ENCODE results near the gene HOMER1.
A peak's percentile ranks its signal among the peaks of the same experiment; 100 is the strongest.

HOMER1 gene, protein sequence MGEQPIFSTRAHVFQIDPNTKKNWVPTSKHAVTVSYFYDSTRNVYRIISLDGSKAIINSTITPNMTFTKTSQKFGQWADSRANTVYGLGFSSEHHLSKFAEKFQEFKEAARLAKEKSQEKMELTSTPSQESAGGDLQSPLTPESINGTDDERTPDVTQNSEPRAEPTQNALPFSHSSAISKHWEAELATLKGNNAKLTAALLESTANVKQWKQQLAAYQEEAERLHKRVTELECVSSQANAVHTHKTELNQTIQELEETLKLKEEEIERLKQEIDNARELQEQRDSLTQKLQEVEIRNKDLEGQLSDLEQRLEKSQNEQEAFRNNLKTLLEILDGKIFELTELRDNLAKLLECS

DNA sequence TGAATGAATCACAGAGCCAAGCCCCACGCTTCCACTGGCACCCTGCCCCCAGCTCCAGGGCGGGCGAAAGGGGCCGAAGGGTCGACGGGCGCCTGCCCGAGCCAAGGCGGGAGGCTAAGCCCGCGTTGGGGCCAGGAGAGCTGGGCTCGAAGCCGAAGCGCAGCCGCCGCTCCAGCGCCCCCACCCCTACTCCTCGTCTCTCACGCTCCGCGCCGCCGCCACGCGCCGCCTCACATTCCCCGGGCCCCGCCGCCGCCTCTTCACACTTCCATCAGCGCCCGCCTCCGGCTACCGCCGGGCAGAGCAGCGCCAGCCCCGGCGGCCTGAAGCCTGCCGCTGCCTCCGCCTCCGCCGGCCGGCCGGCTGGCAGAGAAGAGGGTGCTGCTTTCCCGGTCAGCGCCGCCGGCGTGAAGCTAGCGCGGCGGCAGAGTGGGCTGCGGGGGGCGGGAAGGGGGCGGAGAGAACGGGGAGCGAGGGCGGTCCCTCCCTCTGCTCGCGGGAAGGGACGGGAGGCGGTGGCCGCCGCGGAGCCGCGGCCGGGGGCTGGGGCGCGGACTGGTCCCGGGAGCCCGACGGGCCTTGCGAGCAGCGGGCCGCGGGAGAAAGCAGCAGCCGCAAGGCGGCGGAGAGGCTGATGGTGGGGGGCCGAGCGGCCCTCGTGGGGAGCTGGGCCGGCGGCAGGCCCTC, at the start of gene HOMER1:
HOMER1 (minus strand) TSS at position 431 of the 687 bp plus-strand sequence. CDS start 1,360 bp downstream, outside the sequence.
- DNase-seq (ENCODE audit: low read depth, low spot score), result peak; percentile 83

DNA sequence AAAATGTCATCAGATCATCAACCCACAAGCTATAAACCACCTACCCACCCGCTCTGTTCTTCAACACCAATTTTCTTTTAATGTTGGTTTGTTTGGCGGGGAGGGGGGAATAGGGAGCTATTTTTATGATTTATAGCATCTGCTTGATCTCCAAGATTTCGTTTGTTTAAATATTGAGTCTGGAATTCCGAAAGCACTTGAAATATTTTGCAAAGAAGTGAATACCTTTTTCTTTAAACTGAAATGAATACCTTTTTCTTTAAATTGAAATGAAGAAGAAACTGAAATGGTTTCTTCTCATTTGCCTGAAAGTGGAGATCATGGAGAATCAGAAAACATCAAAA, 49.3 kb upstream of the HOMER1 start:
- no peak for DNase-seq (ENCODE audit: low read depth, low spot score)

DNA sequence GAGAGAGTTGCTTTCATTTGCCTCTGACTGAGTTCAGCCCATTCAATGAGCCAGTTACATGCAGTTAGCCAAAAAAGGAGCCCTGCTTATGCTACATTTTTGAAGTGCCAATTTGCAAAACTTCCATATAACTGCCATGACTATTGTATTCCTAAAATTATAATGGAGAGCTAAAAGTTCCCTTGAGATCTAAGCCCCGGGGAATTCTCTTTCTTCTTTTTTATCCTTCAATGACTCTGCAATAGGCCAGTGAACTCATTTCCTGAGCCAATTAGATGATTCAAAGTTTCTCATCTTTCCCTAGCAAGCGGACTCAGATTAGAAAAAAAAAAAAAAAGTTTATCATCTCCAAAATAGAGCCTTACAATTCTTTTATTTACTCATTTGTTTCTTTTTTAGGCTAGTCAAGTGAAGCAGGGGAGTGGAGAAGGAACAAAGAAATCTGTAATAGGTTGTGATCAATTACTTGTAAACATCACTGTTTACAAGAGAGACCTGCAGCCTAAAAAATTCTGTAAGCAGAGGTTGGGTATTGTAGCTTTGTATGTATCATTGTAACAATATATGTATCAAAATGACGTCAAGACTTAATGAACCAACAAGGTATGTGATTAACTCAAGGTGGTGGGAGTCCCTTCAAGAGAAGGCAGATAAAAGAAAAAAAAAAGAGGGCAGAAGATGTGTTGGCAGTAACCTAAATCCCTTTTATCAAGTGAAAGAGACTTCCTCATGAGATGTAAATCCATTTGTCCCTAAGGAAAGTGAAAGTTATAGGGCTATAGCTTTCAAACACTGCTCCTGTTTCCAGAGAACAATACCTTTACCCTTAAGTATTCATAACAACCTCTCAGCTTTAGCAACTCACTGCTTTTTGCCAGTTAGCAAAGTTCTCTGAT, 48.7 kb upstream of the HOMER1 start:
- no peak for DNase-seq (ENCODE audit: low read depth, low spot score)

DNA sequence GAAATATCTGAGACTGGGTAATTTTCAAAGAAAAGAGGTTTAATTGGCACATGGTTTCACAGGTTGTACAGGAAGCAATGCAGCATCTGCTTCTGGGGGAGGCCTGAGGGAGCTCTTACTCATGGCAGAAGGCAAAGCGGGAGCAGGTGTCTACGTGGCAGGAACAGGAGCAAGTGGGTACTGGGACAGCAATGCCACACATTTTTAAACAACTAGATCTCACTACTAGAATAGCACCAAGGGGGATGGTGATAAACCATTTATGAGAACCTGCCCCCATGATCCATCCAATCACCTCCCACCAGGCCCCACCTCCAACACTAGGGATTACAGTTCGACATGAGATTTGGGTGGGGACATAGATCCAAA, 47.6 kb upstream of the HOMER1 start:
- no peak for DNase-seq (ENCODE audit: low read depth, low spot score)

DNA sequence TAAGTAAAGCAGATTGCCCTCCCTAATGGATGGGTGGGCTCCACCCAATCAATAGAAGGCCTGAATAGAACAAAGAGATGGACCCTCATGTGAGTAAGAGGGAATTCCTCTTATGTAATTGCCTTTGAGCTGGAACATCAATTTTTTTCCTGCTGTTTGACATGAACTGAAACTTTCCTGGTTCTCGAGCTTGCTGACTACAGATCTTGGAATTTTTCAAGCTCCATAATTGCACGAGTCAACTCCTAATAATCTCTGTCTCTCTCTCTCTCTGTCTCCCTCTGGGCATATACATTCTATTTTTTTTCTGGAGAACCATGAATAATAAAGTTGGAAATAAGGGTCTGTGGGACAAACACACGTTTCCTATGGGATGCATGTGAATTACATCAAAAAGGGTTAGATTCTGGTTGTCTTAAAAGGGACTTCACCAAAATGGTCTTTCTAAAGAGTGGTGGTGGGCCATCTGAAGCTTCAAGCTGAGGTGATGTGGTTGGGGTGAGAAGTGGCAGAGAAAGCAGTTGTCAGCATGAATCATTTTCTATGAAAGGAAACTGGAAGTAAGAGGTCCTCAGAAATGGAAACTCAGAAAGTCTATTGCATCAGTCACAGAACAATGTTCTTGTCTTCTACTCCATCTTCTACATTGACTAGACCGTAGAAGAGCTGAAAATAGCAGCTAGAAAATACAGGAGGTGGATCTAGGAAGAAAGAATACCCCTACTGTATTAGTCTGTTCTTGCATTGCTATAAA, 47.0 kb upstream of the HOMER1 start:
- DNase-seq (ENCODE audit: low read depth, low spot score), result no peak

DNA sequence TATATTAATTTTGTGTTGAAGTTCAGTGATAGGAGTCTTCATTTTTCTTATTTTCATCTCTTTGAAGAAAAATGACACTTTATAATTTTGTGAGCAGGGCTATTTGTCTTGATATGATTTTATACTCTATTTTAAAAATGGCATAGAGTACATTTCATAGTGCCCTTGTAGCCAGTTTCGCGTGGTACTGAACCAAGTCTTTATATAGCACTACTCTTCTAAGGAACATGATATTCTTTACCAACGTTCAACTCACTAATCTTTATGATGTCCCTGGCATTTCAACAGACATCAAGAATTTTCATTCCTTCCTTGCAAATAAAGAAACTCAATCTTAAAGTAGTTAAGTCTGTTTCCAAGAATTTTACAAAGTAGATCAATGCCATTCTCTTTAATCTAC, 41.5 kb upstream of the HOMER1 start:
- DNase-seq (ENCODE audit: low read depth, low spot score), result no peak

DNA sequence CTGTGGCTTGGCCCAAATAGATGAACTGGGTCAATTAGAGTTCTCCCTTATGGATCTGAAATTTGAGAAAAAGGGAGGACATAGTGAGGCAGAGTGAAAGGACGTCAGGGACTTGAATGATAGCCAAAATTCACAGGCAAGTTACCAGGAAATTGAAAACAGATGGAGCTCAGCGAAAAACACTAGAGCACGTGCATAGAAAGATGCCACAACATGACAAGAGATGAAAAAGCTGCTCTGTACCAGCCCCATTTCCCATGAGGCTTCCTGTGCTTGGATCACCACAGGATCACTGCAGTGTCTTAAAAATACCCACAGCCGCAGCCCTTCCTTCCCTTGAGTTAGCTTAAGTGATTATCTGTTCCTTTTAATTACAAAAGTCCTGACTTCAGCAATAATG, 39.0 kb upstream of the HOMER1 start:
- no peak for DNase-seq (ENCODE audit: low read depth, low spot score)

DNA sequence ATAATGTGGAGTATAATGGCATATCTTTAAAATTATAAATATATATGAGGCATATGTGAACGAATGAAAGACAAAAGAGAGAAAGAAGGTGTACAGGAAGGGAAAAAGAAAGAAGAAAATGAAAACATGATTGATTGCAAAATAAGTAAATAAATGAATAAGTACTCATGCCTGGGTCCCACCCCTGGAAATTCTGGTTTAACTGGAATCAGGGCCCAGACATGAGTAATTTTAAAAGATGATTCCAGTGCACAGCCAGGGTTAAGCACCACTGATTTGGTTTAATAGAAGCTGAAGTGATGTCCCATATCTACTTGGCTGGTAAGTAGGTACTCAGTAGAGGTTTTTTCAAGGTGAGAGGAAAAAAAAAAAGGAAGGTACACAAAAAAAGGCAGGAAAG, 34.0 kb upstream of the HOMER1 start:
- DNase-seq (ENCODE audit: low read depth, low spot score), result no peak

DNA sequence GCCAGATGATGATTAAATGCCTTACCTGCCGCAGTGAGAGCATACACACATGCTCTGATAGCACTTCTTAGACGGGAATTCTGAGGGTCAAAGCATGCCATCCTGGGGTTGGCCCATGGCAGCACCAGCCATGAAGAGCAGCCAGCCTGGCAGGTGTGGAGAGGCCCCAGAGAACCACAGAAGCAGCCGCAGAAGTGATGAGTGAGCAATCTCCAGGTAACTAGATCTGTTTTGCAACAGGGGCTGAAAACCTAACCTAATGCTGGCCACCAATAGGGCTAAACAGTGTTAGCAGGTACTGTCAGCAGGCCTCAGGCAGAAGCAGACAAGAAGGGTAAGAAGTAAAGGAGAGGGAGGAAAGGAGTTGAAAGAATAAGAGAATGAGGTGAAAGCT, 33.5 kb upstream of the HOMER1 start:
- DNase-seq (ENCODE audit: low read depth, low spot score), result peak; percentile 52

DNA sequence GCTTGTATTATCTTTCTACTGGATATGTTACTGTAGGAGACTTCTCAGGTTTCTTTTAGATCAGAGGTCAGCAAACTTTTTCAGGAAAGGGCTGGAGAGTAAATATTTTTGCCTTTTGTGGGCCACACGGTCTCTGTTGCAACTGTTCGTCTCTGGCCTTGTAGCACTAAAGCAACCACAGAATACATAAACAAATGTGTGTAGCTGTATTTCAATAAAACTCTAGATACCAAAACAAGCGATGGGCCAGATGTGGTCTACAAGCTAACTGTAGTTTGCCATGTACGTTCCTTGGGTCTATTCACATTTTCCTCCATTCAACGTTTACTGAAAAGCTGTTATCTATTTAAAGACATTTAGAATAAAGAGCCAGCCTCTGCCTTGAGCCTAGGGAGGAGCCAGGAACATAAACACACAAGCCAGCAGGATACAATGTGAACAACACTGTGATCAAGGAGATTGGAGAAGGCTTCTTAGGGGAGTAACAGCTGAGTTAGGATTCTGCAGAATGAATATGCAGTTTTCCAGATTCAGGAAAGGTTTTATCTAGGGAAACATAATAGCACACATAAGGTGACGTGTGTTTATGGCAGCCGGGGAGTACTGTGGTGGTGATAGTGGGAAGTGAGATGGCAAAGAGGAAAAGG, 33.0 kb upstream of the HOMER1 start:
- peak; percentile 16 for DNase-seq (ENCODE audit: low read depth, low spot score)

DNA sequence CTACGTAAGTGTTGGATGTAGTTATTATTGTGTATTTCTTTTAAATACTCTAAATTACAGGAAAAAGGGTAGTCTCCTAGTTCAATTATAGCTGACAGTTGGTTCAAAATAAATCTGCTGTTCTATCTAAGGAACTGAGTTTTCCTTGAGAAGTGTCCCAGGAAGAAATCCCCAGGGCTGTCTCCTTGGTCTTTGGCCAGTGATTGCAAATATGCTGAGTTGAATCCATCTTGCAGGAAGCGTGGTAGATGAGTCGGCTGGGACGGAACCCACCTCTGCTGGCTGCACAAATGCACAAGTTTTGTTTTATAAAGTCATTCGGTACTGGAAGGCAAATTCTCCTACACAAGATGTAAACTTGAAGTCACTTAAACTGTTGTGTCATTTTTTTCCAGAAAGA, 30.2 kb upstream of the HOMER1 start:
- DNase-seq (ENCODE audit: low read depth, low spot score), result no peak

DNA sequence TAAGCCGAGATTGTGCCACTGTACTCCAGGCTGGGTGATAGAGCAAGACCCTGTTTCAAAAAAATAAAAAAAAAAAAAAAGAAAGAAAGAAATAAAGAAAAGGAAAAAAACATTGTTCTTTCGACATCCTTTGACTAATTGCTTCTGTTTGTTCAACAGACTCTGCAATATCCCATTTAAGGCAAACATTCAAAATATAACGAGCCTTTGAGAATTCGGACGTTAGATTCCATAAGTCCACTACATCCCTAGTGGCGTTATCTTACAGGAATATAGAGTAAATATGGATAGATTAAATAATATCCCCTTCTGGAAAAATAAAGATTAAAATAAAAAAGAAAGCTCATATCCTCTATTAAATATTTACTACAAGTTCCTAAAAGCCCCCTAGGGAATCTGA, 27.0 kb upstream of the HOMER1 start:
- DNase-seq (ENCODE audit: low read depth, low spot score), result no peak

DNA sequence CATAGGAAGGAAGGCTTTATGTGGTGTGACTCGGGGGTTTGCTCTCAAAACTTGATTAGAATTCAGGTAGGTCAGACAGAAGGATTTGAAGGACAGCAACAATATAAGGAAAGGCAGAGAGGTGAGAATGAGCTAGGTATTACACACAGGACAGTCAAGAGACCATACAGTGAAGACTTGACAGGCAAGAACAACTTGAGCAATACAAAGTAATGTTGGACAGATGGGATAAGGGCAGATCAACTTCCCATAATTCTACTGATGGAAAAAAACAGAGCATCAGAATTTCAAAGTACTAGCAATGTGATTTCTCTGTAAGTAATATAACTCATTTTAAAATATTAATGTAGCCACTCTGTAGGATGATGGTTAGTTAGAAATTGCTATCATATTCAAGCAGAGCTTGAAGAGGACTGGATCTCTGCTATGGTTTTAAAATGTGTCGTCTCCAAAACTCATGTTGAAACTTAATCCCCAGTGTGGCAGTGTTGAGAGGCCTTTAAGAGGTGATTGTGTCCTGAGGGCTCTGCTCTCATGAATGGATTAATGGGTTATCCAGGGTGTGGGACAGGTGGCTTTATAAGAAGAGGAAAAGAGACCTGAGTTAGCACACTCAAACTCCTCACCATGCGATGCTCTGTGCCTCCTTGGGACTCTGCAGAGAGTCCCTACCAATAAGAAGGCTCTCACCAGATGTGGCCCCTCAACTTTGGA, 22.4 kb upstream of the HOMER1 start:
- DNase-seq (ENCODE audit: low read depth, low spot score), result no peak

DNA sequence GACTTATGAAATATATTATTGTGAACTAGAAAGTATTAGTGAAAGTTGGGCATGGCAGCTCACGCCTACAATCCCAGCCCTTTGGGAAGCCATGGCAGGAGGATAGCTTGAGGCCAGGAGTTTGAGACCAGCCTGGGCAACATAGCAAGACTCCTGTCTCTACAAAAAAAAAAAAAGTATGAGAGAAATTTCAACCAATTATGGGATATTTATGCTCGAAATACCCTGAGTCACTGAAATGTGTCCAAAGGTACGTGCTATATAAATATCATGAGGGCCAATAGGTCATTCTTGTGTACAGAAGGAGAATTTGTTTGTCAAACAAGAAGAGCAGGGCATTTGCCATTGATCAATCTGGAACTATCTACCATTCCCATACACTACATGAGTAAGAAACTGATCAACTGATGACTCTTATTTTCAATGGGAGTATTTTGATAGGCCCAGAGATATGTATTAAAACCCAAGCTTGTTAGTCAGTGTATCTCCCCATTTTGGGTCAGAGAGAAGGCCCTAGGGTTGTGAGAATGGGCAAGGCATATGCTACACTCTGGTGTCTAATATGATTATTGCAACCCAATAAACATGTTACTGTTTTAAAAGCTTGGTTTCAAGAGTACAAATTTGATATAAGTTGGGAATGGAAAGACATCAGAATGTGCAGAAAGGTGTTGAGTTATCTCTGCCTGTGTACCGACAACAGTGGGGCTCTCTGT, 21.7 kb upstream of the HOMER1 start:
- no peak for DNase-seq (ENCODE audit: low read depth, low spot score)

DNA sequence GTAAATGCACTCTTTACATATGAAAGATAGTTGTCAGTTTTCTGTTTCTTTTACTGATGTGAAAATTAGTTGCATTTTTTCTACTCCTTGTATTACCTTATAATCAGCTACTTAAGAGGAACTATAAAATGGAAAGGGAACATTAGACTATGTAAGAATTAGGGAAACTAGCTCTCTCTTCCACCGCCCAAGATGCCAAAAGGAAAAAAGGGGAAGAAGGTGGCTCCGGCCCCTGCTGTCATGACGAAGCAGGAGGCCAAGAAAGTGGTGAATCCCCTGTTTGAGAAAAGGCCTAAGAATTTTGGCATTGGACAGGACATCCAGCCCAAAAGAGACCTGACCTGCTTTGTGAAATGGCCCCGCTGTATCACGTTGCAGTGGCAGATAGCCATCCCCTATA, 15.2 kb upstream of the HOMER1 start:
- DNase-seq (ENCODE audit: low read depth, low spot score), result no peak

DNA sequence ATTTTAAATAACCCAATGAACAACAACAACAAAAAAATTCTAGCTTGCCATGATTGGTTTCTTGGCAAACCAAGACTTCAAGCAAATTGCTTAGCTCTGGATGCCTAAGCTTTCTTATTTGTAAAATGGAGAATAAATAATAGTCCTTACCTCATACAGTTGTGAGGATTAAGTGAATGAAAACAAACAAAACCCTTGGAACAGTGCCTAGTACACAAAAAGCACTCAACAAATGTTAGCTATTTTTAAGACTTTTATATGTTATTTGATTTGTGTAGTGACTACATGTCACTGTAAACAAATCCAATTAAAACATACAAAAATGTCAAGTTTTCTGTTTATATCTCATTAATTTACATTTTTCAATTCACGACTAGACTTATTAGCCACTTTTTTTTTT, 13.5 kb upstream of the HOMER1 start:
- no peak for DNase-seq (ENCODE audit: low read depth, low spot score)

DNA sequence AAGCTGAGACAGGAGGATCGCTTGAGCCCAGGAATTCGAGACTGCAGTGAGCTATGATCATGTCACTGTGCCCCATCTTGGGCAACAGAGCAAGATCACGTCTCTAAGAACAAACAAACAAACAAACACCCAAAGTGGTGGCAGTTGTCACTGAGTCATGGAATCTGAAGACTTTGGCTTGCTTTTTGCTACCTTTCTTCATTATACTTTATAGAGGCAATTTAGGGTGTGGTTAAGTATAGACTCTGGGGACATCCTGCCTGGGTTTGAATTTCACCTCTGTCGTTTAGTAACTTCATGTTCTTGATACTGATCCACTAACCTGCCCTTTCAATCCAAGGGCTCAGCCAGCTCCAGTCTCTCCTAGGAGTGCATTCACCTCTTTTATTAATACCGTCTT, 13.0 kb upstream of the HOMER1 start:
- no peak for DNase-seq (ENCODE audit: low read depth, low spot score)

DNA sequence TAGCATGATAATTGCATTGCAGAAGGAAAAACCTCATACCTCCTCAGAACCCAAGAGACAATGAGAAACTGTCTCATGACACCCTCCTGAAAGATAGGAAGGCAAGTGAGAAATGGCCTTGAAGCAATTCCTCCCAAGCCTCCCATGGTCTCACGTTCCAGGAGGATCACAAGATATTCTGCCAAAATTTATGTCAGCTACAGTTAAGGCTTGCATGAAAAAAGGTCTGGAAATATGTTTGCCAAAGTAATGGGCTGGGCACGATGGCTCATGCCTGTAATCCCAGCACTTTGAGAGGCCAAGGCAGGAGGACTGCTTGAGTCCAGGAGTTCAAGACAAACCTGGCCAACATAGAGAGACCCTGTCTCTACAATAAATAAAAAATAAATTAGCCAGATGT, 12.6 kb upstream of the HOMER1 start:
- no peak for DNase-seq (ENCODE audit: low read depth, low spot score)

DNA sequence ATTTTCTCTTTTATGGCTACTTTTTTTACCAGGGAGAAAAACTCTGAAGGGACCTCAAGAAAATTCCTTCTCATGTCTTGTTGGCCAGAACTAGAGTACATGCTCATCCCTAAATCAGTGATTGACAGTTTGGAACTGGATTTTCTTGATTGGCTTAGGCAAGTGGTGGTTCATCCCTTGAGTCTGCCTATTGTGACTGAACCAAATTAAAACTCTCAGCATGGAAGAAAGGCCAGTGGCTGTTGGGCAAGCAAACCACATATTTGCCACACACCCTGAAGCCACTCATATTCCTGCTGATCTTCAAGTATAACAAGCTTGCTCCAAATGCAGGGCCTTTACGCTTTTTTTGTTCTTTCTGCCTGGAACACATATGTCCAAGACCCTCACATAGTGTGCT, 7.2 kb upstream of the HOMER1 start:
- DNase-seq (ENCODE audit: low read depth, low spot score), result peak; percentile 37

DNA sequence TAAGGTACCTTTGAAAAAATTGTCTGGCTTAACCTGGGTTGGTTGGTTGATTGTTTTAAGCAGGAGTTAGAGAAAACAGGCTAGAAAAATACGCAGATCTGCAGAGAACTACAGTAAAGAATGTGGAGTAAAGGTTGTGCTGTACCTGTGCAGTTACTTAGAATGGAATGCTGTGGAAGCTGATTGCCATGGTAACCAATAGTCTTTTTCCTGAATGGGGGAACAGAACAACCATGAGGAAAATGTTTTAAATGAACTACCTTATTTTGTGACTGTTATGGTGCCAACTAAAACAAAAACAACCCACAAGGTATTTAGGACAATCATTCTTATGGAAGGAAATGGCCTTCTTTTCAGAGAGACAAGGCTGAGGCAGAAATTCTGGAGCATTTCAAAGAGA, 4.8 kb upstream of the HOMER1 start:
- no peak for DNase-seq (ENCODE audit: low read depth, low spot score)
